ENCODE measurements around the gene MRPL19.

Gene MRPL19

DNA sequence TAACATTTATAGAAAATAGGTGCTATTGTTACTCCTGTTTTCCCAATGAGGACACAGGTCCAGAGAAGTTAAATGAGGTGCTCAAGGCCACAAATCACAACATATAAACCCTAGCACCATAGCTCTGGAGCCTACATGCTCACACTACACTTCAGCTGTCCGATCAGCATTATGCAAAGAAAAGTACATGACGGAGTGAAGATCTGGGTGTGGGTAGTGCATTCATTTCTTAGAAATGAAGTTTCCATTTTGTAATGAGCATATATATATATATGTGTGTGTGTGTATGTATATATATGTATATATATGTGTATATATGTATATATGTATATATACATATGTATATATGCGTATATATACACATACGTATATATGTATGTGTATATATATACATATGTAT is 30.2 kb upstream of the MRPL19 start:
- DNase-seq (ENCODE audit: low read depth) = no peak

- DNase-seq (ENCODE audit: low read depth) = no peak
These were observed 29.6 kb upstream of the MRPL19 start for GRCh38 chr2:75616933-75617332.

DNA sequence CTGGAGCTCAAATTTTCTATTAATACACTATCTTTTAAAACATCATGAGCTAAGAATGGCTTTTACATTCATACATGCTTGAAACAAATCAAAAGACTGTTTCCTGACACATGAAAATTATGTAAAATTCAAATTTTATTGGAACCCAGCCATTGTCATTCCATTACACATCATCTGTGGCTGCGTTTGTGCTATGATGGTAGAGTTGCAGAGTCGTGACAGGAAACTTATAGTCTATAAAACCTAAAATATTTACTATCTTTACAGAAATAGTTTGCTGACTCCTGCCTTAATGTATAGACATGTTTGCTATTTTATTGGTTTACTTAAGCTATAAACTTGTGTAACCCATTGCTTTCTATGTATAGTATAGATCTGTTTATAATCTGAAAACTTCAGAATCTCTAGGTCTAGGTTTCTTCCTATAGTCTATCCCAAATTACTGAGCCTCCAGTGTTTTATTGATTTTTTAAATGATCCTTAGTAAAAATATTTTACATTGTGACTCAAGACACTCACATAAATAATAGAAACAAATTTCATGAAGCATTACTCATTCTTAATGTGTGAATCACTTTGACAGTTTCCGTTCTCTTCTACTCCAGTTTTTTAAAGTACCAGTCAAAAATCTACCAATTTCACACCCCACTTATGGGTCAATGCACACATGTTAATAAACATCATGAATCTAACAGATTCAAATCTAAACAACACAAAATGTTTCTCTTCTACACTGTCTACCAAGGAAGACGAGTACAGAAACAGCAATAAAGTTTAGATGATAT is 26.4 kb upstream of the MRPL19 start:
- no peak for DNase-seq (ENCODE audit: low read depth)

DNA sequence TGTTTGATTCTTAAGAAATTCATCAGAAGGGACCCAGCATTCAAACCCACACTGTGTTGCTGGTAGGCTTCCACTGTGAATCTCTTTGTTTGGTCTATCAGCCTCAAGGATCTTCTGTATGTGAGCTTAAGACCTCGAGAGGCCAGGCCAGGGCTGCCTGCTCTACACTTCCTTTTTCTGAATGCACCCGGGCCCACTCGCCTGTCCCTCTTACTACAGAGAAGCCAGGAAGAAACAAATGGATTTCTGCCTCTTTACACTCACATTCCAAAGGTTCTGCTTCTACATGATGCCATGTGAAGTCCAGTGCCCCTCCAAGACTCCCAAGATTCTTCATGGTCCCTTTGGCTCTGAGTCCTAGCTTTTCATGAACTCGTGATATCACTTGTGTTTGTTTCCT is 25.4 kb upstream of the MRPL19 start:
- DNase-seq (ENCODE audit: low read depth) = no peak

- no peak for DNase-seq (ENCODE audit: low read depth)
These were observed 24.1 kb upstream of the MRPL19 start for GRCh38 chr2:75622500-75622899.

DNA sequence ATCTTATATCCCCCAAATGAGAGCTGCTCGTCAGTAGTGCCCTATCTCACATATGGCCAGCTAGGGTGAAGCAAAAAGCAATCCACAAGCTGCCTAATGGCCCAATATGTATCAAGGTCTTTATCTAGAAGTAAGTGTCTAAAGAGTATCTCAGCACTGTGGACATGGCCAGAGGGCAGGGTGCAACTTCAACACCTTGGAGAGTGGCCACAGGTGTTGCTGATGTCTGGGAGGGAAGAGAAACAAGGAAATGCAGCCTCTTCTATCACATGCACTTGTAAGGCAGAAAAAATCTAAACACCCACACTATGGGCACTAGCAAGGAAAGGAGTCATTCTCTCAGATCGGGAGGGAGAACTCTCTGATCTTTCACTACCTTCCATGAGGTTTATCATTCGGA is 23.7 kb upstream of the MRPL19 start:
- no peak for DNase-seq (ENCODE audit: low read depth)

GRCh38 chr2:75627902-75628504 is 18.6 kb upstream of the MRPL19 start:
- no peak for DNase-seq (ENCODE audit: low read depth)

DNA sequence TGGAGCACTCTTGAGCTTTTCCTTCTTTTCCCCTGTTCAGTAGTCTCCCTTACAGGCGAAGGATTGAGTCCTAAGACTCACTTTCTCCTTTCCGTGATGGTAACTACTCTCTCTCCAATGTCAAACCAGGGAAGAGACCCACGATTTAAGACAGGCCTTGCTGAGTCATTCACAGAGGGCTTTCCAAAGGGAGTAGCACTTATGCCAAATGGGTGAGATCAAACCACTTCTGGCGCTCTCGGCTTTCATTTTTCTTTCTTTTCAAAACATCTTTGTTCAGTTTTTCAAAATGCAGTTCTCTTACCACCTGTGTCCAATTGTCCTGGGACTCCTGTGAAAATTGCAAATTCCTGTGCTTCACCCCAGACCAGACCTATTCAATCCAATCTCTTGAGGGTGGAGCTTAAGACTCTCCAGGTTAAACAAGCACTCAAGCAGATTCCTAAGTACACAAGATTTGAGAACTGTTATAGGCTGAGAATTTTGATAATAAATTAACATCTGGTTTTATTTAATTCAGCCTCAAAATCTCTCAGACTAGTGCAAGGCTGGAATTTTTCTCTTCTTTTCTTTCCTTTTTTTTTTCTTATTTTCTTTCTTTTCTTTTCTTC is 14.4 kb upstream of the MRPL19 start:
- DNase-seq (ENCODE audit: low read depth) = no peak

DNA sequence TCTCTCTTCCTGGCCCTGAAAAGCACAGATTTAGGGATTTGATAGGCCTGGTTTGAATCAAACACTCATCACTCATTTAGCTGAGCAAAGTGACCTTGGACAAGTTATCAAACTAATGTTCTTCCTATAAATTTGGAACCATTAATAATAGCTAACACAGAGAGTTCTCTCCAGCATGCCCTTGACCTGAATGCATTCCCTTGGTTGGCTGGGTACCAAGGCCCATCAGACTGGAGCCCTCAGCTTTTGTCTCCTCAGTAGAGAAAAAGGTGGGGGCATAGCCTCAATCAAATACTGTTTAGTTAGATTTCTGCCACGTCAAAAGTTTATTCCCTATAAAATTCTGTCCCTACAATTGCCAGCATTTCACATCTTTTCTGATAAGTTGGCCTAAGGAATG is 13.8 kb upstream of the MRPL19 start:
- DNase-seq (ENCODE audit: low read depth) = no peak

DNA sequence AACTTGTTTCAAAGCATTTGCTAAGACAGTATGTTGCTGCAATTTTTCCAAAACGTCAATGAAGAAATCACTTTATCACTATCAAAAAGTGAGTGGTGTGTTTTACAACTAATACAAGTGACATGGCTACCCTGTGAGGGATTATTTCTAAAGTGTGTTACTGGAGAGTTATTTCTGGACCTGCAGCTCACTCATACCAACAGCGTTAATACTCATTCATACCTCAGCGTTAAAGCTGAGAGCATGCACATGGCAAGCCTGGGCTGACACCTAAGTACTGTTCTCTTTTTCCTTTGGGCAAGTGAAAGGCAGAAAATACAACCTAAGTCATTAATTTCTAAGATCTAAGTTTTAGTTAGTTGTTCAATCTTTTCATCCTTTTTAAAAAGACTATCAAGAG is 13.0 kb upstream of the MRPL19 start:
- DNase-seq (ENCODE audit: low read depth) = no peak

GRCh38 chr2:75634945-75635344 is 11.6 kb upstream of the MRPL19 start:
- DNase-seq (ENCODE audit: low read depth) = no peak

- DNase-seq (ENCODE audit: low read depth) = no peak
These were observed 9.0 kb upstream of the MRPL19 start for GRCh38 chr2:75637568-75637967.

DNA sequence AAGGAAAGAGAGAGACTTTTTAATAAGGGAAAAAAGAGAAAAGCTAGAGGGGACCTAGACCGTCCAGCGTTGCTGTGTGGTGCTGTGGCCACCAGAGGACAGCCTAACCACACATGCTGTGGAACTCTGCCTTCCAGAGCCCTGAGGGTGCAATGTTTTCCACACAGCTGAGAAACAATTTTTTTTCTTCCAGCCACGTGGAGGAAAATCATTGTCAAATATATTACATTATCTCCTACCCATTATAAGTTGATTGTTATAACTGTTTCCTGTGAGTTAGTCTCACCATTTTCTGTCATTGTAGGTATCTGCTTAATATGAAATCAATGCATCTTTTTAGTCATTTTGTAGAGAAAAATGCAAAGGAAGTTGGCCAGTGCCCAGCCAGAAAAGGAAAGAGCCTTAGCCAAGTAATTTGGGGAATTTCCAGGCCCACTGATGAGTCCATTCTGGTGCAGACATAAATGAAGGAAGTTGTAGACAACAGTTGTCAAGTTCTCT is 5.9 kb upstream of the MRPL19 start:
- DNase-seq (ENCODE audit: low read depth) = no peak

DNA sequence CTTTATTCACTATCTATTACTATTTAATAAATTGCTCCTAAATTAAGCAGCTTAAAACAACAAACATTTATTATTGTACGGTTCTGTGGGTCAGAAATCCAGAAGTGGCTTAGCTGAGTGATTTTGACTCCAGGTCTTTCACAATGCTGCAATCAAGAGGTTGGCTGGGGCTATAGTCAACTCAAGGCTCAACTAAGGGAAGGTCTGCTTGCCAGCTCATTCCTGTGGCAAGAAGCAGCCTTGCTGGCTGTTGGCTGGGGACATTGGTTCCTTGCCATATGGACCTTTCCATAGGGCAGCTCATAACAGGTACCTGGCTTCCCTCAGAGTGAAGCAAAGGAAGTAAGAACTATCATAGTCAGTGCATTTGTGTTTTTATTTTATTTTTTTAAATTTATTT is 5.0 kb upstream of the MRPL19 start:
- DNase-seq (ENCODE audit: low read depth) = no peak

GRCh38 chr2:75643980-75644379 is 2.6 kb upstream of the MRPL19 start:
- DNase-seq (ENCODE audit: low read depth) = no peak

DNA sequence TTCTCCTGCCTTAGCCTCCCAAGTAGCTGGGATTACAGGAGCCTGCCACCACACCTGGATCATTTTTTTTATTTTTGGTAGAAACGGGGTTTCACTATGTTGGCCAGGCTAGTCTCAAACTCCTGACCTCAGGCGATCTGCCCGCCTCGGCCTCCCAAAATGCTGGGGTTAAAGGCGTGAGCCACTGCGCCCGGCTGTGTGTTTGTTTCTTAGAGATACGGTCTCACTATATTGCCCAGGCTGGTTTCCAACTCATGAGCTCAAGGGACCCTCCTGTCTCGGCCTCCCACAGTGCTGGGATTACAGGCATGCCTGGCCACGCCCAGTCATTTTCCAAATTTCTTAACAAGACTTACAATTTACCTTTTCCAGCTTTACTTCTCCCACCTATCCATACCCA is 940 bp upstream of the MRPL19 start:
- DNase-seq (ENCODE audit: low read depth) = no peak

GRCh38 chr2:75646090-75646582 is 447 bp upstream of the MRPL19 start:
- DNase-seq (ENCODE audit: low read depth) = no peak

- DNase-seq (ENCODE audit: low read depth) = no peak
These were observed 1.2 kb downstream of the MRPL19 start for GRCh38 chr2:75647771-75648170.

DNA sequence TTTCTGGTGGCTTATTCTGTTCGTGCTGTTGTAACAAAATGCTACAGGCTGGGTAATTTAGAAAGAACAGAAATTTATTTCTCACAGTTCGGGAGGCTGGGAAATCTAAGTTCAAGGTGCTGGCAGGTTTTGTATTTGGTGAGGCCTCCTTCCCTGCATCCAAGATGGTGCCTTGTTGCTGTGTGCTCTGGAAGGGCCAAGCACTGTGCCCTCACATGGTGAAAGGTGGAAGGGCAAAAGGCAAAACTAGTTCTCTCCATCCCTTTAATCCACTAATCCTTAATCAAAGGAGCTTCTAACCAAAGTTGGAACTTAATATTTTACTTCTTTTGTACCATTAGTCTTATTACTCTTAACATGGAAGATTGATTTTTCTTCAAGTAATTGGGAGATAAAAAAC is 7.4 kb downstream of the MRPL19 start:
- no peak for DNase-seq (ENCODE audit: low read depth)

GRCh38 chr2:75655861-75656260 is 9.3 kb downstream of the MRPL19 start:
- no peak for DNase-seq (ENCODE audit: low read depth)

DNA sequence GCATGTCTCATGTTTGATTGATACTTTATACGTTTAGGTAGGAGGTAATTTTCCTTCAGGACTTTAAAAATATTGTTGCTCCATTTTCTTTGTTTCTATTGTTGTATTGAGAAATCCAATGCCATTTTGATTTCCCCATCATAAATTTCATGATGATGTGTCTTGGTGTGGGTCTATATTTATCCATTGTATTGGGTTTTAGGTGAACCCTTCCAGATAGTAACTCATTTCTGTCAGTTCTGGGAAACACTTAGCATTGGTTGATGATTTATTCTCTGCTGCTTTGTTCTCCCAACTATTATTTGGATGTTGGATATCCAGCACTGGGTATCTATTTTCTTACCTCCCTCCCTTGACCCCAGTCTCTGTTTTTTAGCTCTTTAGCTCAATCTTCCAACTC is 10.0 kb downstream of the MRPL19 start:
- no peak for DNase-seq (ENCODE audit: low read depth)

- DNase-seq (ENCODE audit: low read depth) = no peak
These were observed 11.2 kb downstream of the MRPL19 start for GRCh38 chr2:75657798-75658197.

DNA sequence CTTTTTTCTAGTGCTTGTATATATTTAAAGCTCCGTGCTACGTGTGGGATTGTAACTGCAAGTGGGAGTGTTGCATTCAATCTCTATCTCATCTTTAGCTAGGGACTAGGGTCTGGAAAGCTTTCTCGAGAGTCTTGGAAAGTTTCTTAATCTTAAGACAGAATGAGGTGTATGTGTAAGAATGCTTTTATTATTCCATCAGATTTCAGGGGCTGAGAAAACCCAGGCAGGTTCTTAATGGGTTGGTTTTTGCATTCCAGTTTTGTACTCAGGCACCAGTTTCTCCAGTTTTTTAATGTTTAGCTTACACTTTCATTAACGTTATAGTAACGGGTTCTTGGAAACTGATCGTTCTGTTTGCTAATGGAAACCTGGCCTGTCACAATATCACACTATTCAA is 20.3 kb downstream of the MRPL19 start:
- no peak for DNase-seq (ENCODE audit: low read depth)

Data from stimulated activated CD8-positive, alpha-beta memory T cell treated with anti-CD3 and anti-CD28 coated beads, Interleukin-15, amount 100 ng/mL, for 24 hours (primary cell).